Measurements from ENCODE around the gene GTF2I.

The GTF2I gene

DNA sequence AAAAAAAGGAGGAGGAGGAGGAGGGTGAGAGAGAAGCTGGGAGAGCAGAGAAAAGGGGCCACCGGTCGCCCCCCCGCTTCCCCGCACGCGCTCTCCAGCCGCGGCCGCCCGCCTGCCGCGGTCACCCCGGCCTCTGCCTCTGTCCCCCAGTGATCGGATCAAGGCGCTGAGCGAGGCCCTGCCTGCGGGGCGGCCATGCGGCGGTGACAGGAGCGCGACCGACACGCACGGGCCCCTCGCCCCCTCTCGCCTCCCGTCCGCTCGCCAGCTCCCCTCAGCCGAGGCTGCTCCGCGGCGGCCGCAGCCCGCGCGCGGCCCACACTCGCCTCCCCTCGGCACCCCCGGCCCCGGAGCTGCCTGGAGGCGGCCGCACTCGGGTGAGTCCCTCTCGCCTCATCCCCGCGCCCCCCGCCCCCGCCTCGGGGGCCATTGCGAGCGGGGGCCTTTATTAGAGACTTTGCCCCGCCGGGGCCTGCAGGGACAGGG is at the start of gene GTF2I:
Gene GTF2I (plus strand): TSS at position 27 of the 486 bp plus-strand sequence. CDS start 31,411 bp downstream, outside the sequence.
- Histone ChIP-seq H3K79me2 (ENCODE audit: insufficient read depth, low read length) (peaks cover 52% of the 10 kb centered on the region), H3K27ac (ENCODE audit: low read length) (peak within 1 kb of the TSS; percentile 99), H3K4me1 (ENCODE audit: insufficient read depth, low read length) (peaks cover 40% of the 10 kb centered on the region), H3K36me3 (ENCODE audit: insufficient read depth, low read length) (peaks cover 32% of the 10 kb centered on the region), H3K9me3 (ENCODE audit: insufficient read depth, low read length, severe bottlenecking) (no peaks in the 10 kb centered on the region), H2AFZ (ENCODE audit: low read depth, low read length) (peak within 1 kb of the TSS; percentile 79), H3K4me2 (ENCODE audit: insufficient read depth, low read length) (peak within 1 kb of the TSS; percentile 76), H3K27me3 (ENCODE audit: insufficient read depth, low read length, poor library complexity) (no peaks in the 10 kb centered on the region), H4K20me1 (ENCODE audit: insufficient read depth, low read length) (peaks cover 42% of the 10 kb centered on the region), H3K9ac (ENCODE audit: low read depth, low read length) (peak within 1 kb of the TSS; percentile 100), H3K4me3 (ENCODE audit: low read depth in 1 of 2, low read length in 2 of 2) (peak within 1 kb of the TSS; percentile 88 to 95)
- no peak for DNase-seq
- peak; percentile 11 for ATAC-seq (ENCODE audit: insufficient read depth, low read depth)
- TF ChIP-seq, protein P1, sequence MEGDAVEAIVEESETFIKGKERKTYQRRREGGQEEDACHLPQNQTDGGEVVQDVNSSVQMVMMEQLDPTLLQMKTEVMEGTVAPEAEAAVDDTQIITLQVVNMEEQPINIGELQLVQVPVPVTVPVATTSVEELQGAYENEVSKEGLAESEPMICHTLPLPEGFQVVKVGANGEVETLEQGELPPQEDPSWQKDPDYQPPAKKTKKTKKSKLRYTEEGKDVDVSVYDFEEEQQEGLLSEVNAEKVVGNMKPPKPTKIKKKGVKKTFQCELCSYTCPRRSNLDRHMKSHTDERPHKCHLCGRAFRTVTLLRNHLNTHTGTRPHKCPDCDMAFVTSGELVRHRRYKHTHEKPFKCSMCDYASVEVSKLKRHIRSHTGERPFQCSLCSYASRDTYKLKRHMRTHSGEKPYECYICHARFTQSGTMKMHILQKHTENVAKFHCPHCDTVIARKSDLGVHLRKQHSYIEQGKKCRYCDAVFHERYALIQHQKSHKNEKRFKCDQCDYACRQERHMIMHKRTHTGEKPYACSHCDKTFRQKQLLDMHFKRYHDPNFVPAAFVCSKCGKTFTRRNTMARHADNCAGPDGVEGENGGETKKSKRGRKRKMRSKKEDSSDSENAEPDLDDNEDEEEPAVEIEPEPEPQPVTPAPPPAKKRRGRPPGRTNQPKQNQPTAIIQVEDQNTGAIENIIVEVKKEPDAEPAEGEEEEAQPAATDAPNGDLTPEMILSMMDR (IDR thresholded peaks at IDR 0.05; ENCODE audit: borderline replicate concordance, extremely low read depth, low read length, poor library complexity, severe bottlenecking), result no peak
- TF ChIP-seq EZH2 (IDR thresholded peaks at IDR 0.05; ENCODE audit: borderline replicate concordance, low read depth, low read length, severe bottlenecking), result no peak

DNA sequence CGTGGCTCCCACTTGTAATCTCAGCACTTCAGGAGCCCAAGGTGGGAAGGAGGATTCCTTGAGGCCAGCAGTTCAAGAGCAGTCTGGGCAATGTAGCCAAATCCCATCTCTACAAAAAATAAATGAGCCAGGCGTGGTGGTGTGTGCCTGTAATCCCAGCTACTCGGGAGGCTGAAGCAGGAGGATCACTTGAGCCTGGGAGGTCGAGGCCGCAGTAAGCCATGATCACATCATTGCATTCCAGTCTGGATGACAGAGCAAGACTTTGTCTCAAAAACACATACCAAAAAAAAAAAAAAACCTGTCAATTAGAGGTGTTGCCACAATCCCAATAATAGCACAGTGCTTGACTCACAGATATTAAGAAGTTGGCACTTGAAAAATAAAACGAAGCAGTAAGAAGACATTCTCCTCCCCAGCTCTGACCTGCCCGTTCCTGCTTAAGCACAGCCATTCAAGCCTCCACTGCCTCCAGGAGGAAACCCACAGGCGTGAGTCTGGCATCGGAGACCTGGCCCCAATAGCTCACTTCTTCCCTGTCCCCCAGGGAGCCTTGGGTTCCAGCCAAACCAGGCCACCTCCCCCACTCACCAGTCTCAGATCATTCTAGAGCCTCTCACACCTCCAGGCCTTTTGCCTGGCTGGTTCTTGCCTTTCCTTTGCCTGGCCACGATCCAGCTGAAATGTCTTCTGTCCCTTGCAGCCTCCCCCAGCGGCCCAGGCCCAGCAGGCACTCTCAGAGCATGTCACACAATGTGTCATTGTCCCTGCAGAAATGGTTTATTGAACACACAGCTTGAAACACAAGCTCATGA is 45.3 kb upstream of the GTF2I start:
- H3K4me3 ChIP-seq (ENCODE audit: low read depth in 1 of 2, low read length in 2 of 2), result no peak overlapping the region
- no peak overlapping the region for H3K4me2 ChIP-seq (ENCODE audit: insufficient read depth, low read length)
- peaks cover 12% of the 10 kb centered on the region for H3K4me1 ChIP-seq (ENCODE audit: insufficient read depth, low read length)
- no peak for DNase-seq
- TF ChIP-seq EZH2 (IDR thresholded peaks at IDR 0.05; ENCODE audit: borderline replicate concordance, low read depth, low read length, severe bottlenecking), result no peak
- TF ChIP-seq, protein P1 (IDR thresholded peaks at IDR 0.05; ENCODE audit: borderline replicate concordance, extremely low read depth, low read length, poor library complexity, severe bottlenecking), result no peak
- H3K27ac ChIP-seq (ENCODE audit: low read length), result no peak overlapping the region
- H3K9me3 ChIP-seq (ENCODE audit: insufficient read depth, low read length, severe bottlenecking), result no peaks in the 10 kb centered on the region
- no peak overlapping the region for H3K9ac ChIP-seq (ENCODE audit: low read depth, low read length)
- no peaks in the 10 kb centered on the region for H3K27me3 ChIP-seq (ENCODE audit: insufficient read depth, low read length, poor library complexity)
- no peaks in the 10 kb centered on the region for H4K20me1 ChIP-seq (ENCODE audit: insufficient read depth, low read length)
- H3K36me3 ChIP-seq (ENCODE audit: insufficient read depth, low read length), result no peaks in the 10 kb centered on the region
- no peak overlapping the region for H2AFZ ChIP-seq (ENCODE audit: low read depth, low read length)
- no peaks in the 10 kb centered on the region for H3K79me2 ChIP-seq (ENCODE audit: insufficient read depth, low read length)
- no peak for ATAC-seq (ENCODE audit: insufficient read depth, low read depth)

DNA sequence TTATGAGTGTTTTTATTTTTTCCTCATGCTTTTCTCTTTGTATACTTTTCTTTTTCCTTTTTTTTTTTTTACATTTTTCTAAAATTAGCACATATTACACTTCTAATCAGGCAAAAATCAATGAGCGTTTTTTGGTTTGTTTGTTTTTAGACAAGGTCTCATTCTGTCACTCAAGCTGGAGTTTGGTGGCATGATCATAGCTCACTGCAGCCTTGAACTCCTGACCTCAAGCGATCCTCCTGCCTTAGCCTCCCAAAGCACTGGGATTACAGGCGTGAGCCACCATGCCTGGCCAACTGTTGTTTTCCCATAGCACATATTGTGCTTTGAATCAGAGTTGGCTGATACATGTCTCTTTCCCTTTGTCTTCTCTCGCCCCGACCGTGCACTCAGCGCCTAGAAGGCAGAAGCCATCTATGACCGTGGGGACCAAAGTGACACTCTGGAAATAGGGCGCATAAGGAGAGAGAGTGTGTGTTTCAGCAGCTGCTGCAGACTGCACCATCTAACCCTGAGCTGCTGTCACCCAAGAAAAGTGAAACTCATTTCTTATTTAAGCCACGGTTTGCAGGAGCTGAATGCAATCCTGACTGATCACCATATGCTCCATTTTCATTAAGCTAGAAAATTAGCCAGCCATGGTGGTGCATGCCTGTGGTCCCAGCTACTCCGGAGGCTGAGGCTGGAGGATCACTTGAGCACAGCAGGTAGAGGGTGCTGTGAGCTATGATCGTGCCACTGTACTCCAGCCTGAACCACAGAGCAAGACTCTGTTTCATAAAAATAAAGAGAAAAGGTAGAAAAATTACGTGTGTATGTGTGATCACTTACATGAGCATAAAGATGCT is 41.4 kb upstream of the GTF2I start:
- H3K79me2 ChIP-seq (ENCODE audit: insufficient read depth, low read length), result no peaks in the 10 kb centered on the region
- TF ChIP-seq, protein P1 (IDR thresholded peaks at IDR 0.05; ENCODE audit: borderline replicate concordance, extremely low read depth, low read length, poor library complexity, severe bottlenecking), result peak; percentile 36
- TF ChIP-seq EZH2 (IDR thresholded peaks at IDR 0.05; ENCODE audit: borderline replicate concordance, low read depth, low read length, severe bottlenecking), result no peak
- no peak overlapping the region for H2AFZ ChIP-seq (ENCODE audit: low read depth, low read length)
- no peak overlapping the region for H3K9ac ChIP-seq (ENCODE audit: low read depth, low read length)
- H4K20me1 ChIP-seq (ENCODE audit: insufficient read depth, low read length), result no peaks in the 10 kb centered on the region
- H3K4me2 ChIP-seq (ENCODE audit: insufficient read depth, low read length), result no peak overlapping the region
- no peaks in the 10 kb centered on the region for H3K9me3 ChIP-seq (ENCODE audit: insufficient read depth, low read length, severe bottlenecking)
- no peak overlapping the region for H3K4me3 ChIP-seq (ENCODE audit: low read depth in 1 of 2, low read length in 2 of 2)
- H3K4me1 ChIP-seq (ENCODE audit: insufficient read depth, low read length), result peaks cover 26% of the 10 kb centered on the region
- no peaks in the 10 kb centered on the region for H3K27me3 ChIP-seq (ENCODE audit: insufficient read depth, low read length, poor library complexity)
- H3K36me3 ChIP-seq (ENCODE audit: insufficient read depth, low read length), result no peaks in the 10 kb centered on the region
- DNase-seq (peak; percentile 14), ATAC-seq (ENCODE audit: insufficient read depth, low read depth) (0 out of 3 replicates have a peak, but pooled peaks have one; percentile 10)
- H3K27ac ChIP-seq (ENCODE audit: low read length), result peak overlapping the region; percentile 4; the same call in 1 of the 2 replicates
